Ectodermal cell (in vitro differentiated cells): ENCODE results near the gene FABP6.
"Not testable (repeated sequence)": the region's sequence is repeated elsewhere in the genome, so short reads cannot be mapped to it uniquely, and the experiment has no call there.

Source experiments
- H3K27ac ChIP-seq: 2 replicates; pipeline ENCODE4 v1.7.0; 2013; ENCODE audit warnings: mild to moderate bottlenecking, low read depth, low read length; ENCODE audit not compliant: insufficient read depth, poor library complexity, severe bottlenecking
- H3K27me3 ChIP-seq: 2 replicates; pipeline ENCODE4 v1.7.0; 2013; ENCODE audit warnings: mild to moderate bottlenecking, low read length; ENCODE audit not compliant: insufficient read depth, control insufficient read depth, poor library complexity, severe bottlenecking
- H3K36me3 ChIP-seq: one replicate; pipeline ENCODE4 v1.7.0; 2013; ENCODE audit warnings: low read length; ENCODE audit not compliant: control insufficient read depth, insufficient read depth
- H3K4me1 ChIP-seq: one replicate; pipeline ENCODE4 v1.7.0; 2013; ENCODE audit warnings: low read length; ENCODE audit not compliant: control insufficient read depth, insufficient read depth
- H3K4me3 ChIP-seq: 2 replicates; pipeline ENCODE4 v1.7.0; 2013; ENCODE audit warnings: low read depth, low read length, control low read depth; ENCODE audit not compliant: insufficient read depth
- H3K9me3 ChIP-seq: 2 replicates; pipeline ENCODE4 v1.7.0; 2013; ENCODE audit warnings: mild to moderate bottlenecking, low read length, moderate library complexity; ENCODE audit not compliant: control insufficient read depth
- WGBS, 2 experiments: methylation state at CpG; one replicate each; pipeline ENCODE4 v1.1.7; 2013; ENCODE audit warnings: missing lambda C conversion rate in 2 of 2; 5-methylcytosine and 5-hydroxymethylcytosine counted together

Gene FABP6

GRCh38 chr5:160193076-160193475 lies 36.2 kb upstream of the FABP6 start:
- not testable (repeated sequence) for H3K4me1 ChIP-seq, H3K27me3 ChIP-seq, H3K9me3 ChIP-seq, H3K4me3 ChIP-seq, H3K27ac ChIP-seq, H3K36me3 ChIP-seq
- 91% methylated on average over 18 of the region's 18 CpGs for WGBS, 2 experiments

- peaks cover 13% of the 10 kb centered on the region for H3K4me1 ChIP-seq
- not testable (repeated sequence) for H3K9me3 ChIP-seq, H3K36me3 ChIP-seq, H3K27ac ChIP-seq, H3K4me3 ChIP-seq, H3K27me3 ChIP-seq
- 95 to 97% methylated on average over 28 of the region's 28 CpGs for WGBS, 2 experiments
Observed at GRCh38 chr5:160193790-160194189, 35.5 kb upstream of the FABP6 start.

GRCh38 chr5:160197341-160198144 lies 31.8 kb upstream of the FABP6 start:
- Histone ChIP-seq H3K4me1 (peaks cover 22% of the 10 kb centered on the region), H3K36me3 (no peaks in the 10 kb centered on the region), H3K27me3 (no peaks in the 10 kb centered on the region), H3K27ac (no peak overlapping the region), H3K4me3 (no peak overlapping the region), H3K9me3 (no peaks in the 10 kb centered on the region)
- WGBS, 2 experiments: 29 to 31% methylated on average over 11 of the region's 11 CpGs

GRCh38 chr5:160198146-160198545 lies 31.2 kb upstream of the FABP6 start:
- H3K4me1 ChIP-seq: peaks cover 22% of the 10 kb centered on the region
- no peak overlapping the region for H3K4me3 ChIP-seq
- 60 to 62% methylated on average over 5 of the region's 5 CpGs for WGBS, 2 experiments
- H3K27me3 ChIP-seq: no peaks in the 10 kb centered on the region
- no peak overlapping the region for H3K27ac ChIP-seq
- no peaks in the 10 kb centered on the region for H3K36me3 ChIP-seq
- no peaks in the 10 kb centered on the region for H3K9me3 ChIP-seq

- H3K4me1 ChIP-seq: peaks cover 22% of the 10 kb centered on the region
- no peaks in the 10 kb centered on the region for H3K36me3 ChIP-seq
- no peak overlapping the region for H3K27ac ChIP-seq
- H3K9me3 ChIP-seq: no peaks in the 10 kb centered on the region
- WGBS, 2 experiments: 23 to 25% methylated on average over 8 of the region's 8 CpGs
- no peaks in the 10 kb centered on the region for H3K27me3 ChIP-seq
- peak overlapping the region; percentile 23 for H3K4me3 ChIP-seq
Observed at GRCh38 chr5:160198841-160199409, 30.4 kb upstream of the FABP6 start.

- WGBS, 2 experiments: 8 to 9% methylated on average over 30 of the region's 30 CpGs
- no peaks in the 10 kb centered on the region for H3K9me3 ChIP-seq
- no peaks in the 10 kb centered on the region for H3K36me3 ChIP-seq
- peak overlapping the region; percentile 23 for H3K4me3 ChIP-seq
- H3K4me1 ChIP-seq: peaks cover 22% of the 10 kb centered on the region
- H3K27ac ChIP-seq: no peak overlapping the region
- no peaks in the 10 kb centered on the region for H3K27me3 ChIP-seq
Observed at GRCh38 chr5:160199410-160199911, 29.8 kb upstream of the FABP6 start.

- no peak overlapping the region for H3K4me3 ChIP-seq
- no peaks in the 10 kb centered on the region for H3K27me3 ChIP-seq
- H3K4me1 ChIP-seq: no peaks in the 10 kb centered on the region
- no peaks in the 10 kb centered on the region for H3K36me3 ChIP-seq
- H3K27ac ChIP-seq: no peak overlapping the region
- 80 to 100% methylated on average over 2 of the region's 2 CpGs for WGBS, 2 experiments
- no peaks in the 10 kb centered on the region for H3K9me3 ChIP-seq
Observed at GRCh38 chr5:160207061-160207460, 22.2 kb upstream of the FABP6 start.

- no peaks in the 10 kb centered on the region for H3K4me1 ChIP-seq
- H3K27me3 ChIP-seq: no peaks in the 10 kb centered on the region
- H3K27ac ChIP-seq: no peak overlapping the region
- no peak overlapping the region for H3K4me3 ChIP-seq
- H3K36me3 ChIP-seq: no peaks in the 10 kb centered on the region
- WGBS, 2 experiments: 90 to 95% methylated on average over 2 of the region's 2 CpGs
- no peaks in the 10 kb centered on the region for H3K9me3 ChIP-seq
Observed at GRCh38 chr5:160209917-160210316, 19.4 kb upstream of the FABP6 start.

- Histone ChIP-seq H3K36me3 (no peaks in the 10 kb centered on the region), H3K27ac (no peak overlapping the region), H3K9me3 (no peaks in the 10 kb centered on the region), H3K4me3 (no peak overlapping the region), H3K27me3 (no peaks in the 10 kb centered on the region), H3K4me1 (no peaks in the 10 kb centered on the region)
- 87 to 94% methylated on average over 9 of the region's 9 CpGs for WGBS, 2 experiments
Observed at GRCh38 chr5:160210606-160211005, 18.7 kb upstream of the FABP6 start.

- Histone ChIP-seq H3K36me3 (no peaks in the 10 kb centered on the region), H3K27me3 (no peaks in the 10 kb centered on the region), H3K4me1 (no peaks in the 10 kb centered on the region), H3K27ac (no peak overlapping the region), H3K9me3 (no peaks in the 10 kb centered on the region), H3K4me3 (no peak overlapping the region)
- 88 to 93% methylated on average over 2 of the region's 2 CpGs for WGBS, 2 experiments
Observed at GRCh38 chr5:160211352-160211751, 18.0 kb upstream of the FABP6 start.
